A549 treated with GW870086 at 1 μM for 4 hours (cell line): Measurements from ENCODE around the gene ACSM3. TPM values are rescaled to one million over a fixed set of nuclear protein-coding genes. Genes with fewer than 3 reads are reported as not detected.

Experiments
- total RNA-seq: library from RNA; stranded (reverse); fragments of 200-300 nt; extraction: Qiagen RNA extraction; gene quantifications from 5 replicates; pipeline ENCODE4 v1.2.3, GENCODE V29; 2022; ENCODE audit warnings: low read depth

Gene ACSM3, protein sequence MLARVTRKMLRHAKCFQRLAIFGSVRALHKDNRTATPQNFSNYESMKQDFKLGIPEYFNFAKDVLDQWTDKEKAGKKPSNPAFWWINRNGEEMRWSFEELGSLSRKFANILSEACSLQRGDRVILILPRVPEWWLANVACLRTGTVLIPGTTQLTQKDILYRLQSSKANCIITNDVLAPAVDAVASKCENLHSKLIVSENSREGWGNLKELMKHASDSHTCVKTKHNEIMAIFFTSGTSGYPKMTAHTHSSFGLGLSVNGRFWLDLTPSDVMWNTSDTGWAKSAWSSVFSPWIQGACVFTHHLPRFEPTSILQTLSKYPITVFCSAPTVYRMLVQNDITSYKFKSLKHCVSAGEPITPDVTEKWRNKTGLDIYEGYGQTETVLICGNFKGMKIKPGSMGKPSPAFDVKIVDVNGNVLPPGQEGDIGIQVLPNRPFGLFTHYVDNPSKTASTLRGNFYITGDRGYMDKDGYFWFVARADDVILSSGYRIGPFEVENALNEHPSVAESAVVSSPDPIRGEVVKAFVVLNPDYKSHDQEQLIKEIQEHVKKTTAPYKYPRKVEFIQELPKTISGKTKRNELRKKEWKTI
- total RNA-seq, result 3.1 to 4.5 TPM (median 3.5 TPM) in 5 replicates

DNA sequence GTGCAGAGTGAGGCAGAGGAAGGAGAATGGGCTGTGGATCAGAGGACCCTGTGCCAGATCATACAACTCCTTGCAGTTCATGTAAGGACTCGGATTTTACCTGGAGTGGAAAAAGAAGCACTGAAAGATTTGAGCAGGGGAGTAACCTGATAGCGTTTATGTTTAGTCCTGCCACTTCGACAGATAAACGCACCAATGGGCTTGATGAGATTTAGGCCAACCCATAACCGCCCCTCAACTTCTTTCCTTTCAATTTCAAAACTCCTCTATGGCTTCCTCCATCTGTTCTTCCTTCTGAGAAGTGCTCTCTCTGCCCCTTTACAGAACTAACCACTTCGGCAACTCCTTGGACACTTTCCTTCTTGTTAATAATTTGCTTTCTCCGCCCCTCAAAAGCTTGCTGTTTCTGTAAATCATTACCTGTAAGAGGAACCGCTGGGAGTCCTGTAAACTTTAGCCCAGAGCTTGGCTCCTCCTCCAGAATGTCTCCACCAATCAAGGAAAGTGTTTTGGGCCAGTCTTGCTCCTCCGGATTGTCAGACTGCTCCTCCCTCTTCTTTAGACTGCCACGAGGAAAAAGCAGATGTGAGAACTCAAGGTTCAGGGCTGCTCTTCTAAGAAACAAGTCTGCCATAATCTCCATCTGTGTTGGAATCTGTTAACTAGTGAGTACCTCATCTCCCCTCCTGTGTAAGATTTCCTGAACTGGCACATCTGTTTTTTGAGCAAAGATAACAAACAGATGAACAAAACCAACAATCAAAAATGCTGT is at the start of gene ACSM3:
Gene ACSM3, plus strand, starts transcription at position 554 of the 772 bp plus-strand sequence. CDS start 6,021 bp downstream, outside the sequence.

GRCh38 chr16:20741554-20742285 is 22.1 kb upstream of the ACSM3 start, which contains the start of gene THUMPD1:
Gene THUMPD1, minus strand, starts transcription at chr16:20741818. Its CDS starts 79 bp downstream, at chr16:20741739.

DNA sequence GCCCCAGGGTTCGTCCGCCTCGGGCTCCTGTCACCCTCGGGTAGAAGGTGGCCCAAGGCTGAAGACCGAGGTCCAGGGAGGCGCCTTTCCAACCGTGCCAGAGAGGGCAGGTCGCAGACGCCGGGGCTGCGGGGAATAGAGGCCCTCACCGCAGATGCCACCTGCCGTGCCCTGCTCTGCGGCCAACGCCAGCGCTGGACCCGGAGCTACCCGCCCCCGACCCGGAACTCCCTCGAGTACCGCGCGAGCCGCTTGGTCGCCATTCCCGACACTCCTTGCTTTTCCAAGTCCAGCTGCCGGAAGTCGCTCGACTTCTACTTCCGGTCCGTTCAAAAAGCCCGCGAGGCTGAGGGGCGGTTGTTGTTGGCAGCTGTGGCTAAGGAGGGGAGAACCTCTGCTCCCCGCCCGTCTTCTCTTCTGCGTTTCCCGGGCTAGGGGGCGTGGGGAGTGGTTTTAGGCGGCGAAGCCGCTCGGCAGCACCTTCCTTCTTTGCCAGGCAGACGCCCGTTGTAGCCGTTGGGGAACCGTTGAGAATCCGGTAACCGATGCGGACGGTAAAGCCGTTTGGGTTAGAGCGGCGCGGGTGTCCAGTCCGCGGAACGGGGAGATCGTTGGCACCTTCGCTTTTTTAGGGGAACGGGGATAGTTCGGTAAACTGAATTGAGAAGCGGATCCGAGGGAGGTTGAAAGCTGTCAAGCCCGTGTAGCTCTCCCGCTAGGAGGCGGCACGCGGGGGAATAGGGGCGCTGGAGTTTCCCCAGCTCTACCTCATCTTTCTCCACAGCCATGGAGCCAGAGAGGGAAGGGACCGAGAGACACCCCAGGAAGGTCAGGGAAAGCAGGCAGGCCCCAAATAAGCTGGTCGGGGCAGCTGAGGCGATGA is 42.6 kb downstream of the ACSM3 start, which contains the start of the genes ERI2 and REXO5:
Gene ERI2, minus strand, starts transcription at position 305 of the 883 bp plus-strand sequence. Its CDS starts 42 bp downstream, at position 263.
Gene REXO5, plus strand, starts transcription at position 360 of the 883 bp plus-strand sequence. Its CDS starts 427 bp downstream, at position 787.

Other genes starting within 250 kb of the ACSM3 start
- gene ACSM2B, start 187.6 kb upstream of the ACSM3 start, total RNA-seq, result not detected in 5 replicates
- not detected in 5 replicates for gene ACSM1, start 66.3 kb upstream of the ACSM3 start, total RNA-seq
- 20.3 to 28.0 TPM (median 23.2 TPM) in 5 replicates for gene THUMPD1, start 22.2 kb upstream of the ACSM3 start, total RNA-seq
- gene ERI2, start 42.5 kb downstream of the ACSM3 start, total RNA-seq, result 7.3 to 15.4 TPM (median 14.4 TPM) in 5 replicates
- gene REXO5, start 42.5 kb downstream of the ACSM3 start, total RNA-seq, result 3.8 to 5.4 TPM (median 4.5 TPM) in 5 replicates
- 7.0 to 8.1 TPM (median 7.6 TPM) in 5 replicates for gene DCUN1D3, start 136.3 kb downstream of the ACSM3 start, total RNA-seq
- gene LYRM1, start 136.8 kb downstream of the ACSM3 start, total RNA-seq, result 31.8 to 39.5 TPM (median 34.9 TPM) in 5 replicates